ENCODE results near the gene PAGE2. TPM values are rescaled to one million over a fixed set of nuclear protein-coding genes. Genes with fewer than 3 reads are reported as not detected.
"Not testable (repeated sequence)": the region's sequence is repeated elsewhere in the genome, so short reads cannot be mapped to it uniquely, and the experiment has no call there.

Gene PAGE2
- total RNA-seq, 1 donor from 2014 or later, result not detected

DNA sequence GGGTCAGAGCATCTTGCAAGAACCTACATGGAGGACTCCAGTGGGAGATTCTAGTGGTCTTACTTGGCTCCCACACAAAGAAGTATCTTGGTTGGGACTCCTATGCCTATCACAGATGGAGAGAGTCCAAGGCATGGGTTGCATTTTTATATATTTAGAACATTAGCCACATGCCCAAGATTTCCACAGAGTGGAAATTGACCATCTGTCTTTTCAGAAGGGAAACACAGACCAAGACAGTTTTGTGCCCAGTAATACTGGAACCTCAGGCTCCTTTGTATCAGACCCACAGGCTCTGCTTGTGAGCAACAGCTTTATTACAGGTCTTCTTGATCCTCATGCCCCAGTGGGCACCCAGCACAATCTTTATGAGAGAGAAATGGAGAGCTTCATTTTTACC is 43.6 kb downstream of the PAGE2 start:
- Histone ChIP-seq H3K36me3 (no peaks in the 10 kb centered on the region), H3K4me1 (no peaks in the 10 kb centered on the region), H3K27me3 (no peaks in the 10 kb centered on the region), H3K4me3 (no peak overlapping the region), H3K9me3 (no peaks in the 10 kb centered on the region), H3K27ac (no peak overlapping the region)
- intact Hi-C loops (cut with DNase I), result no loop called here
- DNase-seq (ENCODE audit: extremely low spot score in 2 of 2), result no peak
- TF ChIP-seq, protein P1, sequence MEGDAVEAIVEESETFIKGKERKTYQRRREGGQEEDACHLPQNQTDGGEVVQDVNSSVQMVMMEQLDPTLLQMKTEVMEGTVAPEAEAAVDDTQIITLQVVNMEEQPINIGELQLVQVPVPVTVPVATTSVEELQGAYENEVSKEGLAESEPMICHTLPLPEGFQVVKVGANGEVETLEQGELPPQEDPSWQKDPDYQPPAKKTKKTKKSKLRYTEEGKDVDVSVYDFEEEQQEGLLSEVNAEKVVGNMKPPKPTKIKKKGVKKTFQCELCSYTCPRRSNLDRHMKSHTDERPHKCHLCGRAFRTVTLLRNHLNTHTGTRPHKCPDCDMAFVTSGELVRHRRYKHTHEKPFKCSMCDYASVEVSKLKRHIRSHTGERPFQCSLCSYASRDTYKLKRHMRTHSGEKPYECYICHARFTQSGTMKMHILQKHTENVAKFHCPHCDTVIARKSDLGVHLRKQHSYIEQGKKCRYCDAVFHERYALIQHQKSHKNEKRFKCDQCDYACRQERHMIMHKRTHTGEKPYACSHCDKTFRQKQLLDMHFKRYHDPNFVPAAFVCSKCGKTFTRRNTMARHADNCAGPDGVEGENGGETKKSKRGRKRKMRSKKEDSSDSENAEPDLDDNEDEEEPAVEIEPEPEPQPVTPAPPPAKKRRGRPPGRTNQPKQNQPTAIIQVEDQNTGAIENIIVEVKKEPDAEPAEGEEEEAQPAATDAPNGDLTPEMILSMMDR (IDR thresholded peaks at IDR 0.05), result no peak
- TF ChIP-seq POLR2A (IDR thresholded peaks at IDR 0.05) (no peak), POLR2AphosphoS5 (IDR thresholded peaks at IDR 0.05; ENCODE audit: insufficient read depth in 1 of 2, low read depth in 1 of 2) (no peak)

DNA sequence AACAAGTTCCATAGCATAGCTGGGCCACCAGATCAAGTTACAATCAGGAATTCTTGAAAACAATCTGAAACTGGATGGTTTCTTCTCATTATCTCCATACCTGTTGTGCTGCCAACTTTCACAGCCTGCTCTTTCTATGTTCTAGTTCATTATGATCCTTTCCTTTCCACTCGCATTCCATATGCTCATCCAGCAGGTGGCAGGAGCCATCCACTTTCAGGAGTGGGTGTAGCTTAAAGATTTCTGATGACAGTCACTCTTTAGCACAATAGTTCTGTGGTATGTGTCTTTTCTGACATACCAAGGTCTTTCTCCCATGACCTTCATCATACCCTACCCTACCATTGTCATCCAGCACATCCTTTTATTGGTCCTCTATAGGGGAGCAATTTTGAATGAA is 46.4 kb downstream of the PAGE2 start:
- no peaks in the 10 kb centered on the region for H3K36me3 ChIP-seq
- no peak for TF ChIP-seq POLR2A (IDR thresholded peaks at IDR 0.05)
- TF ChIP-seq, protein P1 (IDR thresholded peaks at IDR 0.05), result peak in 2 of 3 experiments; percentile 18 to 21
- H3K4me1 ChIP-seq, result no peaks in the 10 kb centered on the region
- no peak overlapping the region for H3K27ac ChIP-seq
- no peak for DNase-seq (ENCODE audit: extremely low spot score in 2 of 2)
- no peak overlapping the region for H3K4me3 ChIP-seq
- intact Hi-C loops (cut with DNase I), result no loop called here
- H3K9me3 ChIP-seq, result no peaks in the 10 kb centered on the region
- H3K27me3 ChIP-seq, result no peaks in the 10 kb centered on the region

GRCh38 chrX:55140800-55141199 is 52.0 kb downstream of the PAGE2 start:
- H3K36me3 ChIP-seq; H3K27ac ChIP-seq; H3K9me3 ChIP-seq; DNase-seq (ENCODE audit: extremely low spot score in 2 of 2); H3K27me3 ChIP-seq; H3K4me3 ChIP-seq; intact Hi-C loops (cut with DNase I); H3K4me1 ChIP-seq: not testable (repeated sequence)

Other genes starting within 250 kb of the PAGE2 start
- gene TRO, start 168.2 kb upstream of the PAGE2 start, total RNA-seq, result 12.3 TPM
- not detected for gene PFKFB1, start 94.8 kb upstream of the PAGE2 start, total RNA-seq
- 14.2 TPM for gene APEX2, start 88.7 kb upstream of the PAGE2 start, total RNA-seq
- 5.6 TPM for gene ALAS2, start 58.0 kb upstream of the PAGE2 start, total RNA-seq
- gene PAGE2B, start 14.0 kb upstream of the PAGE2 start, total RNA-seq, result not detected
- gene PAGE5, start 131.3 kb downstream of the PAGE2 start, total RNA-seq, result not detected
- gene PAGE3, start 175.9 kb downstream of the PAGE2 start, total RNA-seq, result not detected

Data from vagina (tissue), 2 donors.